Subcutaneous adipose tissue (tissue), 4 donors: ENCODE measurements around the gene KLHL6. TPM values are rescaled to one million over a fixed set of nuclear protein-coding genes. Genes with fewer than 3 reads are reported as not detected.

Experiments
- total RNA-seq, 4 donors: library from RNA; depleted of rRNA; stranded (reverse); fragments of >200 nt; gene quantifications; one replicate each; pipeline ENCODE4 v1.1.0, GENCODE V29; 2016
- TF ChIP-seq, protein P1 (sequence below): fragments of 450-650 bp; IDR thresholded peaks from one replicate; pipeline ENCODE4 v1.5.1; 2016; ENCODE audit warnings: low read depth, mild to moderate bottlenecking, control low read depth, antibody characterized with exemption, moderate library complexity

The KLHL6 gene
- total RNA-seq, 4 donors from 2014 or later: 2.4 to 18.7 (median 3.4) TPM

DNA sequence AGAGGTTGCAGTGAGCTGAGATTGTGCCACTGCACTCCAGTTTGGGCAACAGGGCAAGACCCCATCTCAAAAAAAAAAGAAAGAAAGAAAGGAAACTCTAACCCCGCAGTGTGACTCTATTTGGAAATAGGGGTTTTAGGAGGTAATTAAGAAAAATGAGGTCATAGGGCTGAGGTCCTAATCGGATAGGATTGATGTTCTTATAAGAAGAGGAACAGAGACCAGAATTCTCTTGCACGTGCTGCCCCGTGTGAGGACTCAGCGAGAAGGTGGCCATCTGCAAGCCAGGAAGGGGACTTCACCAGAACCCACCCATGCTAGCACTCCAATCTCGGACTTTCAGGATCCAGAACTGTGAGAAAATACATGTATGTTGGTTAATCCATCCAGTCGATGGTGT, 25.8 kb downstream of the KLHL6 start:
- TF ChIP-seq, protein P1, sequence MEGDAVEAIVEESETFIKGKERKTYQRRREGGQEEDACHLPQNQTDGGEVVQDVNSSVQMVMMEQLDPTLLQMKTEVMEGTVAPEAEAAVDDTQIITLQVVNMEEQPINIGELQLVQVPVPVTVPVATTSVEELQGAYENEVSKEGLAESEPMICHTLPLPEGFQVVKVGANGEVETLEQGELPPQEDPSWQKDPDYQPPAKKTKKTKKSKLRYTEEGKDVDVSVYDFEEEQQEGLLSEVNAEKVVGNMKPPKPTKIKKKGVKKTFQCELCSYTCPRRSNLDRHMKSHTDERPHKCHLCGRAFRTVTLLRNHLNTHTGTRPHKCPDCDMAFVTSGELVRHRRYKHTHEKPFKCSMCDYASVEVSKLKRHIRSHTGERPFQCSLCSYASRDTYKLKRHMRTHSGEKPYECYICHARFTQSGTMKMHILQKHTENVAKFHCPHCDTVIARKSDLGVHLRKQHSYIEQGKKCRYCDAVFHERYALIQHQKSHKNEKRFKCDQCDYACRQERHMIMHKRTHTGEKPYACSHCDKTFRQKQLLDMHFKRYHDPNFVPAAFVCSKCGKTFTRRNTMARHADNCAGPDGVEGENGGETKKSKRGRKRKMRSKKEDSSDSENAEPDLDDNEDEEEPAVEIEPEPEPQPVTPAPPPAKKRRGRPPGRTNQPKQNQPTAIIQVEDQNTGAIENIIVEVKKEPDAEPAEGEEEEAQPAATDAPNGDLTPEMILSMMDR: no peak

DNA sequence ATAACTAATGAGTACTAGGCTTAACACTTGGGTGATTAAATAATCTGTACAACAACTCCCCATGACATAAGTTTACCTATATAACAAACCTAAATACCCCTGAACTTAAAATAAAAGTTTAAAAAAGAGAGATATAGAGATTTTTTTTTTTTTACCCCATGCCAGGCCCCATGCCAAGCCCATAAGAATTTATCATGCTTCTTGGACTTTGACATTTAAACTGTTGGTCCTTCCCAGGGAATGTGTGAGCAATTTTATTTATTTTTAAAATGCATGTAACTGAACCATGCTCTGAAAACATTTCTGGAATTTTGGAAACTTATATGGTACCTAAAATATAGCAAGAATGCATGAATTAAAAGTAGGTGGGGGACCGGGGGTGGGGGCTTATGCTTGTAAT, 26.3 kb downstream of the KLHL6 start:
- TF ChIP-seq, protein P1: no peak

DNA sequence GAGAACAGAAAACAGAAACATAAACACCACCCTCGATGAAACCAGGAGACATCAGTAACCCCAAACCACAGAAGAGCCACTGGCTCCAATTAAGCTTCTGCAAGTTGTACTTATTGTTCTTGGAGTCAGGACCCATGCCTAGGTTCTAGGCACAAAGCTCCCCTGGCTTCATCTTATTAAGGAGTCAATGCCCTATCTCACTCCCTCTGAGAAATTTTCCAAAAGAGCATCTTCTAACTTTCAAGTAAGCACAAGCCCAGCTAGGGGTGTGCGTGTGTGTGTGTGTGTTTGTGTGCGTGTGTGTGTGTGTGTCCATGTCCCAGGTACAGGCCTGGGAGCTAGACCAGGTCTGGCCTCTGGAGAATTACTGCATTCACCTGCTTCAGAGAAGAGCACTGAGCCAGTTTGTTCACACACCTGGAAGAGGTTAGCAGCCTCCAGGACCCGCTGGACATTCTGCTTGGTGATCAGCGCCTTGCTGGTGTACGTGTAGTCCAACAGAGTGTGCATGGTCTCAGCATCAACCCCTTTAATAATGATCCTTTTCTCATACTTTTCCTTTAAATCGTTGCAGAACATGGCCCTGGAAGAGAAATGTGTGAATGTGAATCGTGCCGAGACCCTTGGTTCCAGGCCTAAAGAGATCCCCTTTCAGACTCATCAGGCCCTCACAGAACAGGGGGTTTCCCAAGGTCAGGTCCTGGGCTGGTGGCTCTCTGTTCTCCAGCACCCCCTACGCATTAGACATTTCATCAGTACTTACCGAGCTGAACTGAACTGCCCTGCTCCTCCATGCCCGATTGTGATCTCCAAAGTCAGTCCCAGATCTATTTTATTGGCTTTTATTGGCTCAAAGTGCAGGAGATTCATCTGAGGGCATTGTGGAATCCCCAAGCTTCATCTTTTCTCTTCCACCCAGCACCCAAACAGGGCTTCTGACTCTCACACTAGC, 27.8 kb downstream of the KLHL6 start:
- TF ChIP-seq, protein P1: no peak

DNA sequence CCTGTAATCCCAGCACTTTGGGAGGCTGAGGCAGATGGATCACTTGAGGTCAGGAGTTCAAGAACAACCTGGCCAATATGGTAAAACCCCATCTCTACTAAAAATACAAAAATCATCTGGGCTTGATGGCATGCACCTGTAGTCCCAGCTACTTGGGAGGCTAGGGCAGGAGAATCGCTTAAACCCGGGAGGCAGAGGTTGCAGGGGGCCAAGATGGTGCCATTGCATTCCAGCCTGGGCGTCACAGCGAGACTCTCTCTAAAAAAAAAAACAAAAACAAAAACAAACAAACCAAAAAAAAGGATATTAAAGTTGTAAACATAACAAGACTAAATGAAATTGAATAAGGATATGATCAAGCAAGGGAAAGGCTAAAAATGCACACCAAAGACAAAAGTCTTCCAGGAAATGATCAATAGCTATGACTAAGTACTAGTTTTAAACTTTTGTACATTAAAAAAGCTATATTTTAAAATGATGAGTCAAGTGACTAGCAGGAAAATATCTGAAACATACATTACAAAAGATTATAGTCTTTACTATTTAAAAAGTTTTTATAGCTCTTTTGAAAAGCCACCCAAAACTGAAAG, 28.6 kb downstream of the KLHL6 start:
- TF ChIP-seq, protein P1: no peak

DNA sequence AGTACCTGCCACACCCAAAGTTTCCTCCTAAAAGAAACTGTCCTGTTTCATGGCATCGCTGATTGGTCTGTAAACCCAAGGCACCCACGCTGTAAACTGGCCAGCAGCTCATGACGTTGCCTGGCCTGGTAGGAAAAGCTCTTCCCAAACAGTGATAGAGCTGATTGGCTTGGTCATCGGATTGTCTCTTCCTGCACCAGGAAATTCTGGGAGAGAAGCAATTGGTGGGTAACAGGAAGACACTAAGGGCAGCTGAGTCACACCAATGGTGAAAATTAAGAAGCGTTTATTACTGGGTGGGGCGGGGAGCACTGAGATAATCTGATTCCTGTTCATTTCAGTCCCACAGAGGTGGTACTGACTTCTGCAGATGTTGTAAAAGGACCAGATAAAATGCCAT, 31.0 kb downstream of the KLHL6 start:
- TF ChIP-seq, protein P1: no peak

DNA sequence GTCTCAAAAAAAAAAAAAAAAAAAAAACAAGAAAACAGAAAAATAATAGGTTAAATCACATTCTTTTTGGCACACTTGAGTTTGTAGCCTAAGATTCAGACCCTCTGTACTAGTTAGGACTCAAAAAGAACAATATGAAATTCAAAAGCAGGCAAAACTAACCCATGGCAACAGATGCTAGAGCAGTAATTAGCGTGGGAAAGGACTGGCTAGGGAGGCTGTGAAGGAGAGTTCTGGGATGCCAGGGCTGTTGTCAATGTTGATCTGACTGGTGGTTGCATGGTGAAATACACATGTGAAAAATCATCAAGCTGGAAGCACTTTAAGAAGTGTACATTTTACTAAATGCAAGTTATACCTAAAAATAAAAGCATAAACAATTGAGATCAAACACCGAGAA, 35.6 kb downstream of the KLHL6 start:
- TF ChIP-seq, protein P1: no peak

DNA sequence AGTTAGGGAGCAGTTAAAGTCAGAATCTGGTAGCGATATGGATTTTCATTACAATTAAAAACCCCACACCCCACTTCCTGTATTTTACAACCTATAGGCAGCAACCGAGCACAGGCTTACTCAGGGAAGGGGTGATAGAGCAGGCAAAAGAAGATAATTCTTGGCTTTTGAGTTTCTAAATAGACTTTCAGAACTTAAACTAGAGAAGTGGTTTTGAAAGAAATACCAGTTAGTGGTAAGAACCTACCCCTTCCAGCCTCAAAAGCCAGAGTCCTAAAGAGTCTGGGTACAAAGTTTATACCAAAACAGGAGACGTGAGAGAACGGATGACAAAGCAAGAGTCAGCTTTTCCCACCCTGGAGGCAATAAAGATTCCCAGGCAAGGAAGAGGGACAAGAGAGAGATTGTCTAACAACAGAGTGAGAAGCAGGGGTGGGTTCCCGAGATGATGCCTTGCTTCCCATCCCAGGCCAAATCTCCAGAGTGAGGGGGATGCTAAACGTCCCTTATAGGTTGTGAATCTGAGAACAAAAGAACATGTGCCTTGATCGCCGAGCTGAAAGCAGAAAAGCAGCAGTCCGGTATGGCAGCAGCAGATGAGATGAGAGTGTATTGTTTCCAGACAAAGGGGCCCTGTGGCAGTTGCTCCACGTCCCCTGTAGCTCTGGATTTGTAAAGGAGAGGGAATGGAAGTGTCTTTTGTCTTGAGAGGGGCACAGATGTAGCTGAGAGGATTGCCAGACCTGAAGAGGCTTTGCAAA, 36.8 kb downstream of the KLHL6 start:
- TF ChIP-seq, protein P1: no peak
